Neuronal stem cell (in vitro differentiated cells): Measurements from ENCODE around the gene ERC2.

Experiments used
- DNase-seq: peaks from one replicate; pipeline ENCODE4 v3.0.0-alpha.2; 2013; ENCODE audit warnings: low spot score
- H2AFZ ChIP-seq: one replicate; pipeline ENCODE4 v1.6.1; 2013; ENCODE audit warnings: mild to moderate bottlenecking, low read length, inconsistent platforms
- H2AK5ac ChIP-seq: 2 replicates; pipeline ENCODE4 v1.6.1; 2013; ENCODE audit warnings: low read depth, mild to moderate bottlenecking, inconsistent platforms, low read length, moderate library complexity, mixed read lengths
- H2BK120ac ChIP-seq: 2 replicates; pipeline ENCODE4 v1.6.1; 2013; ENCODE audit warnings: low read depth, mild to moderate bottlenecking, inconsistent platforms, low read length, moderate library complexity, mixed read lengths
- H2BK12ac ChIP-seq: one replicate; pipeline ENCODE4 v1.6.1; 2013; ENCODE audit warnings: low read length, inconsistent platforms
- H2BK15ac ChIP-seq: 2 replicates; pipeline ENCODE4 v1.6.1; 2013; ENCODE audit warnings: mild to moderate bottlenecking, low read length, inconsistent platforms, mixed read lengths
- H2BK5ac ChIP-seq: one replicate; pipeline ENCODE4 v1.6.1; 2013; ENCODE audit warnings: inconsistent platforms, mild to moderate bottlenecking, low read length, moderate library complexity
- H3K14ac ChIP-seq: one replicate; pipeline ENCODE4 v1.6.1; 2013; ENCODE audit warnings: low read length, inconsistent platforms
- H3K18ac ChIP-seq: 2 replicates; pipeline ENCODE4 v1.6.1; 2013; ENCODE audit warnings: low read length, inconsistent platforms
- H3K23ac ChIP-seq: 2 replicates; pipeline ENCODE4 v1.6.1; 2013; ENCODE audit warnings: low read depth, mild to moderate bottlenecking, mixed read lengths, low read length, inconsistent platforms; ENCODE audit not compliant: poor library complexity
- H3K27ac ChIP-seq: replicated peaks from 3 replicates; pipeline ENCODE4 v1.5.1; 2013; ENCODE audit warnings: low read length, inconsistent platforms
- H3K27me3 ChIP-seq, 3 experiments: 2 replicates each; pipeline ENCODE4 v1.6.1; 2013; ENCODE audit warnings: low read length in 3 of 3, mild to moderate bottlenecking in 2 of 3, inconsistent platforms in 1 of 3, low read depth in 1 of 3, mixed read lengths in 1 of 3, moderate library complexity in 1 of 3; ENCODE audit not compliant: control insufficient read depth in 3 of 3, insufficient read depth in 3 of 3
- H3K36me3 ChIP-seq, 2 donors: replicated peaks in 1 of 2; 2 replicates each; pipeline ENCODE4 v1.6.1; 2013; ENCODE audit warnings: low read length in 2 of 2; ENCODE audit not compliant: control insufficient read depth in 2 of 2, insufficient read depth in 2 of 2
- H3K4ac ChIP-seq: 2 replicates; pipeline ENCODE4 v1.6.1; 2013; ENCODE audit warnings: inconsistent platforms, mild to moderate bottlenecking, low read length, moderate library complexity
- H3K4me1 ChIP-seq, 2 donors: 1 replicate in 1 of 2; 2 replicates in 1 of 2; pipeline ENCODE4 v1.6.1; 2013; ENCODE audit warnings: low read length in 2 of 2, low read depth in 1 of 2; ENCODE audit not compliant: control insufficient read depth in 2 of 2, insufficient read depth in 1 of 2
- H3K4me2 ChIP-seq: one replicate; pipeline ENCODE4 v1.6.1; 2013; ENCODE audit warnings: mild to moderate bottlenecking, low read length, inconsistent platforms; ENCODE audit not compliant: insufficient read depth, poor library complexity, severe bottlenecking
- H3K4me3 ChIP-seq, 2 donors: 2 replicates each; pipeline ENCODE4 v1.5.1; 2013; ENCODE audit warnings: low read length in 2 of 2, mild to moderate bottlenecking in 2 of 2, inconsistent platforms in 1 of 2, moderate library complexity in 1 of 2
- H3K79me1 ChIP-seq: one replicate; pipeline ENCODE4 v1.6.1; 2013; ENCODE audit warnings: low read depth, mild to moderate bottlenecking, inconsistent platforms, low read length, moderate library complexity
- H3K9ac ChIP-seq: one replicate; pipeline ENCODE4 v1.6.1; 2013; ENCODE audit warnings: mild to moderate bottlenecking, low read depth, low read length, inconsistent platforms; ENCODE audit not compliant: poor library complexity
- H3K9me3 ChIP-seq, 2 donors: replicated peaks in 1 of 2; 2 replicates each; pipeline versions ENCODE3 to v1.6.1; 2013; ENCODE audit warnings: low read length in 2 of 2, mild to moderate bottlenecking in 2 of 2, inconsistent platforms in 1 of 2, low read depth in 1 of 2, mixed read lengths in 1 of 2, moderate library complexity in 1 of 2; ENCODE audit not compliant: control insufficient read depth in 2 of 2, insufficient read depth in 1 of 2
- H4K8ac ChIP-seq: one replicate; pipeline ENCODE4 v1.6.1; 2013; ENCODE audit warnings: low read depth, mild to moderate bottlenecking, inconsistent platforms, low read length, moderate library complexity
- H4K91ac ChIP-seq: one replicate; pipeline ENCODE4 v1.6.1; 2013; ENCODE audit warnings: low read length, low read depth, mild to moderate bottlenecking, inconsistent platforms; ENCODE audit not compliant: poor library complexity
- WGBS, 2 donors: extraction: QIAGEN DNeasy Blood & Tissue Kit; methylation state at CpG; one replicate each; pipeline ENCODE4 v1.1.7; 2013; ENCODE audit warnings: missing lambda C conversion rate in 2 of 2, mixed read lengths in 1 of 2; ENCODE audit not compliant: insufficient read length in 2 of 2, insufficient replicate concordance in 1 of 2; ENCODE audit errors: extremely low coverage in 2 of 2; 5-methylcytosine and 5-hydroxymethylcytosine counted together

Gene ERC2

GRCh38 chr3:55659701-55660100 is 808.6 kb downstream of the ERC2 start:
- H3K4ac ChIP-seq, result no peak overlapping the region
- no peak overlapping the region for H2BK5ac ChIP-seq
- no peaks in the 10 kb centered on the region for H3K79me1 ChIP-seq
- H3K14ac ChIP-seq, result no peak overlapping the region
- H3K4me3 ChIP-seq, result no peak overlapping the region
- H3K9me3 ChIP-seq, result no peaks in the 10 kb centered on the region
- H4K8ac ChIP-seq, result no peak overlapping the region
- peaks cover 0 to 7% (median 0%) of the 10 kb centered on the region in 3 experiments for H3K27me3 ChIP-seq
- H3K4me2 ChIP-seq, result no peak overlapping the region
- WGBS, 2 donors, result no CpG with 5 or more reads among the region's 5 CpGs
- H2AFZ ChIP-seq, result no peak overlapping the region
- H2BK12ac ChIP-seq, result no peak overlapping the region
- no peak overlapping the region for H2AK5ac ChIP-seq
- no peak for DNase-seq
- no peak overlapping the region for H2BK15ac ChIP-seq
- no peaks in the 10 kb centered on the region for H3K36me3 ChIP-seq
- H4K91ac ChIP-seq, result no peak overlapping the region
- peaks cover 0 to 2% of the 10 kb centered on the region in 2 donors for H3K4me1 ChIP-seq
- no peak overlapping the region for H3K9ac ChIP-seq
- no peak overlapping the region for H3K23ac ChIP-seq
- no peak overlapping the region for H3K27ac ChIP-seq
- H3K18ac ChIP-seq, result no peak overlapping the region
- H2BK120ac ChIP-seq, result no peak overlapping the region

- Histone ChIP-seq H2BK12ac (no peak overlapping the region), H3K27me3 (peaks cover 0 to 4% (median 0%) of the 10 kb centered on the region in 3 experiments), H3K9ac (no peak overlapping the region)
These were observed 809.3 kb downstream of the ERC2 start for GRCh38 chr3:55658690-55659562.

GRCh38 chr3:55658270-55658669 is 810.0 kb downstream of the ERC2 start:
- Histone ChIP-seq H4K8ac (no peak overlapping the region), H2AFZ (no peak overlapping the region), H4K91ac (no peak overlapping the region), H3K27me3 (peaks cover 0 to 2% (median 0%) of the 10 kb centered on the region in 3 experiments), H3K36me3 (no peaks in the 10 kb centered on the region), H3K4ac (no peak overlapping the region), H3K4me2 (no peak overlapping the region), H2BK12ac (no peak overlapping the region), H2BK5ac (no peak overlapping the region), H3K4me3 (no peak overlapping the region), H3K18ac (no peak overlapping the region), H3K79me1 (no peaks in the 10 kb centered on the region), H3K27ac (no peak overlapping the region), H3K23ac (no peak overlapping the region), H3K9ac (no peak overlapping the region), H2BK120ac (no peak overlapping the region), H2BK15ac (no peak overlapping the region), H3K4me1 (no peaks in the 10 kb centered on the region), H3K9me3 (no peaks in the 10 kb centered on the region), H3K14ac (no peak overlapping the region), H2AK5ac (no peak overlapping the region)
- WGBS, 2 donors, result no CpG with 5 or more reads among the region's 1 CpG
- no peak for DNase-seq

More at GRCh38 chr3:55658690-55659562, 809.3 kb downstream of the ERC2 start:
- WGBS, 2 donors, result no CpG with 5 or more reads among the region's 8 CpGs
- Histone ChIP-seq H2BK5ac (no peak overlapping the region), H3K79me1 (no peaks in the 10 kb centered on the region), H3K4me3 (no peak overlapping the region), H2BK15ac (no peak overlapping the region), H4K91ac (no peak overlapping the region), H3K14ac (no peak overlapping the region), H2BK120ac (no peak overlapping the region), H3K36me3 (no peaks in the 10 kb centered on the region), H2AK5ac (no peak overlapping the region), H3K4me1 (no peaks in the 10 kb centered on the region), H3K27ac (no peak overlapping the region), H3K23ac (no peak overlapping the region), H3K18ac (no peak overlapping the region), H2AFZ (no peak overlapping the region), H4K8ac (no peak overlapping the region), H3K4me2 (no peak overlapping the region), H3K9me3 (no peaks in the 10 kb centered on the region), H3K4ac (no peak overlapping the region)
- no peak for DNase-seq

- Histone ChIP-seq H4K91ac (no peak overlapping the region), H3K27ac (no peak overlapping the region), H3K18ac (no peak overlapping the region), H2BK120ac (no peak overlapping the region), H2AK5ac (no peak overlapping the region), H3K4me2 (no peak overlapping the region), H2BK15ac (no peak overlapping the region), H3K9me3 (no peaks in the 10 kb centered on the region), H3K4ac (no peak overlapping the region), H3K23ac (no peak overlapping the region), H3K4me3 (no peak overlapping the region), H3K36me3 (no peaks in the 10 kb centered on the region), H3K4me1 (no peaks in the 10 kb centered on the region), H3K9ac (no peak overlapping the region), H2BK5ac (no peak overlapping the region), H3K27me3 (no peaks in the 10 kb centered on the region), H4K8ac (no peak overlapping the region), H2AFZ (no peak overlapping the region), H3K14ac (no peak overlapping the region), H2BK12ac (no peak overlapping the region), H3K79me1 (no peaks in the 10 kb centered on the region)
- WGBS, 2 donors, result no CpG with 5 or more reads among the region's 1 CpG
- no peak for DNase-seq
These were observed 812.7 kb downstream of the ERC2 start for GRCh38 chr3:55655544-55655943.
